Measurements from ENCODE around the gene GORASP2.
"Not testable (repeated sequence)": the region's sequence is repeated elsewhere in the genome, so short reads cannot be mapped to it uniquely, and the experiment has no call there.

Gene GORASP2

DNA sequence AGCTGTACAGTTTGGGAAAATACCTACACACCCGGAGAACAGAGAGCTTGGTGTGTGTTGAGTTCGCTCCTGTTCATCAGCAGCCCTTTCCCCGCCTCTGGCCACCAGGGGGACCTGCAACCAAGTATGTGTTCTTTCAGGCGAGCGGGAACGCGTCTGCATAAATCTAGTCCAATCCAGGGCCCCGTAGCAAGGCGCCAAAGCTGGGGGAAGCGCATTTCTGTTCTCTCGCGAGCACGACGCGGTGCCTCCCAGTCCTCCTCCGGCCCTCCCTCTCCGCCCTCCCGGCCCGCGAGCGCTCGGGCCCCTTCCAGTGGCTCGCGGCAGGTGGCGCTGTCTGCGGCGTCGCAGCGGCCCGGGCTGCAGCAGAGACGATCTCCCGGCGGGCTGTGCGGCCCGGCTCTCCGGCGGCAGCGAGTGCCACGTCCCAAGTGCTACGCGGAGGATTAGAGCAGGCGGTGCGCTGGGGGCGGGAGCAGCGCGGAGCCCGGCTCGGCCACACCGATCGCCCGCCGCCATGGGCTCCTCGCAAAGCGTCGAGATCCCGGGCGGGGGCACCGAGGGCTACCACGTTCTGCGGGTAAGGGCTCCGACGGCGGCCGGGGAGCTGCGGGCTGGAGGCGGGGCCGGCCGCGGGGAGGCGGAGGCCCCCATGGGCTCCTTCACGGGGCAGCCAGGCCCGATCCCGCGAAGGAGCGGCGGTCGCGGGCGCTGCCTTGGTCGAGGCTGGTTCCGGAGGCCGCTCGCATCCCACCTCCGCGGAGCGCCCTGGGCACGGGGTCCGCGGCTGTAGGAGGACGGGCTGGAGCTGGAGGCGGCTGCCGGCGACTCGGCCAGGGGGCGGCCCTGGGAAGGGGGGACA is at the start of gene GORASP2:
TSS of gene GORASP2 (plus strand) at position 430 of the 862 bp plus-strand sequence. CDS start at position 518, 88 bp downstream.
- peak; percentile 98 for DNase-seq

DNA sequence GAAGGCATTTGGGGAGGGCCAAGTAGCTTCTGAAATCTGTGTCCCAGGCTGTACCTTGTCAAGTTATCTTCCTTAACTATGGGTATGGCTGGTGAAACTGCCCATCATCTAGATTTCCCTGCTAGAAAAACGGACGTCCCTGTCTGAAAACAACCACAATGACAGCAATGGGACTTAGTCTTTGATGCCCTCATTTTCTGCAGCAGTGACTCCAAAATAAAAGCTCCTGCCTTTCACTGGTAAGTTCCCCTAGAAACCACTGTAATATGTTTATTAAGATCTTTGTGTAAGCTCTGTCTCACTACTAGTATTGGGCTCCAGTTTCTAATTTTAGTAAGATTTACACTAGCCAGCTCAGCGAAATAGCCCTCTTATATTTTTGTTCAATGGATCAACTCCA is 47.2 kb upstream of the GORASP2 start:
- DNase-seq: no peak

DNA sequence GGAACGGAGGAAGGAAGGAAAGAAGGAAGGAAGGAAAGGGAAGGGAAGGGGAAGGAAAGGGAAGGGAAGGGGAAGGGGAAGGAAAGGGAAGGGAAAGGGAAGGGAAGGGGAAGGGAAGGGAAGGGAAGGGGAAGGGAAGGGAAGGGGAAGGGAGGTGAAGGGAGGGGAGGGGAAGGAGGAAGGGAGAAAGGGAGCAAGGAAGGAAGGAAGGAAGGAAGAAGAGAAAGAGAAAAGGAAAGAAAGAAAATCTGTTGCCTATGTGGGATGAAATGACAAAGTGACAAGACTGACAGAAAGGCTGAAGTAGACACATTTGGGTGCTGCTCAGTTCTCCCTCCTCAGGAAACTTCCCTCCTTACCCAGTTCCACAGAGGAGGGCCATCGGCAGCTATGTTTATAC is 46.3 kb upstream of the GORASP2 start:
- no peak for DNase-seq

DNA sequence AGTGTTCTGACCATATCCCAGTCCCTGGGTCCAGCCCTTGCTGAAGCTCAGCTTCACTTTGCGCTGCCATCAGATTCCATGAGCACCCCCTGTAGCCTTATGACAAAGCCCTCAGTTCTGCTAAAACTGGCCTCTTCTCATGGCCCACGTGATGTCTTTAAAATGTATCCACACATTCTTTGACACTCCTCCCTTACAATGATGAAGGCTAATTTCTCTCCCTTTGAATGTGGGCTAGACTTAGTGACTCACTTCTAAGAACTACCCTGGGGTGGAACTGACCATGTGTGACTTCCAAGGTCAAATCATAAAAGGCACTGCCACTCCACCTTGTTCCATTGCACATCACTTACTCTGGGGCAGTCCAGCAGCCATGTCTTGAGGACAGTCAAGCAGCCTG is 45.4 kb upstream of the GORASP2 start:
- DNase-seq: no peak

DNA sequence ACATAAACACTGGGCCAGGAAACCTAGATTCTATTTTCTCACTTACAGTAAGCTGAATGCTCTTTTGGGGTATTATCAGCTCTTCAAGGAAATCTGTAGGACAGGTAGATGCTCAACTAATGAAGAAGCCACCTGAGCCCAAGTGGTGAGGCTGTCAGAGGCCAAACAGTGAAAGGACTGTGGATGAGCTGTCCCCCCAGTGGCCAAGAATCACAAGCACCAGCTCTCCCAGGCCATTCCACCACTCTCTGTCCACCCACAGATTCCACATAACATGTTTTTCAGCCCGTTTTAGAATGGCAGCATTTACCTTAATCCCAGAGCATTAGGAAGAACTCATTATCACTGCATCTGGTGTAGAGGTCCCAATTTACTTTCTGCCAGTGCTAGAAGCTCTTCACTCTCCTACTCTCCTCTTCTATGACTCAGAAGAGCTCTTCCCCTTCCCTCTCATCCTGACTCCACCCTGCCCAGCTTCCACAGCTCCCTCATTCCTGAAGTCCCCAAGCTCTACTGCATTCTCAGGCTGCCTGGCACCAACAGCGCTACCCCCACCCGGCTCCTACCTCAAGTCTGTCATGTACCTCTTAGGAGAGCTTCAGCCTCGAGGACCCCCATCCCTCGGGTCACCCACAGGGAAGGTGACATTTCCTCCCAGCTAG is 43.8 kb upstream of the GORASP2 start:
- no peak for DNase-seq

DNA sequence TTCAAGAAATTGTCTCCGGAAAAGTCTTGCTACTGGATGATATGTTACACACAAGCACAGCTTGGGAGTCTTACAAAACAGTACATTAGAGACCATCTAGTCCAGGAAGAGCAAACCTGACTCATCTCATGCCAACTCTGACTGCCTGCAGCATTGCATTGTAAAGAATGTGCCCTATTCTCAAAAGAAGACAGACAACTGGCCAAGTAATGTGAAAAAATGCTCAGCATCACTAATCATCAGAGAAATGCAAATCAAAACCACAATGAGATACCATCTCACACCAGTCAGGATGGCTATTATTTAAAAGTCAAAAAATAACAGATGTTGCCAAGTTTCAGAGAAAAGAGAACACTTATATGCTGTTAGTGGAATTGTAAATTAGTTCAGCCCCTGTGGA is 42.7 kb upstream of the GORASP2 start:
- DNase-seq: no peak

DNA sequence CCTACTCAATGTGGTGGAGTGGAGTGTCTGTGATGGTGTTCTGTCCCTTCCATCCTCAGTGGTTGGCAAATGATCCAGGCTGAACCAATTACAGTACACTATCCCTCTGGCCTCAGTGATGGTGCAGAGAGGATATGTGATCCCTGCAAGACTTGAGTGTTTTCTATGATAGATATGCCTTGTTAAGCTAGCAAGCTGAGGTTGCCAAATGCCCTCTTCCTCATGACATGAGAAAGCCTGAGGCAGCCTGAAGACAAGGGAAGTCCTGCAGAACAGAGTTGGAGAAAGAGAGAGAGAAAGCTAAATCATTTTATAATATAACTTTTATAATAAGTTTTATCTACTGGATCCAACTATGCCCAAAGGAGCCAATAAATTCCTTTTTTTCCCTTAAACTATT is 41.6 kb upstream of the GORASP2 start:
- no peak for DNase-seq

DNA sequence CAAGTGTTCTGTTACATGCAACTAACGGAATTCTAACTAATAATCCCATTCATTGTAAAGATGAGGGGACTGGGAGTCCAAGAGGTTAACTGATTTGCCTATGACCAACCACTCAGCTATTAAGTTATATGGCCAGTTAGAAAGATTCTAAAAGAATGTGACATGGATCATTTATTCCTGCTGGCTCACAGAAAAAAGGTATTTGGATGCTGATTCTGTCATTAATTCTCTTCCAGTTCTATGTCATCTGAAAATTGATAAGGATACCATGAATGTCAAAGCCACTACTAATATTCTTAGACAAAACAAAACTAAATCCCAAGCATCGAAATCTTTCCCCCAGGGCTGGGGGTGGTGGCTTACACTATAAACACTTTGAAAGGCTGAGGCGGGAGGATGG is 41.2 kb upstream of the GORASP2 start:
- no peak for DNase-seq

DNA sequence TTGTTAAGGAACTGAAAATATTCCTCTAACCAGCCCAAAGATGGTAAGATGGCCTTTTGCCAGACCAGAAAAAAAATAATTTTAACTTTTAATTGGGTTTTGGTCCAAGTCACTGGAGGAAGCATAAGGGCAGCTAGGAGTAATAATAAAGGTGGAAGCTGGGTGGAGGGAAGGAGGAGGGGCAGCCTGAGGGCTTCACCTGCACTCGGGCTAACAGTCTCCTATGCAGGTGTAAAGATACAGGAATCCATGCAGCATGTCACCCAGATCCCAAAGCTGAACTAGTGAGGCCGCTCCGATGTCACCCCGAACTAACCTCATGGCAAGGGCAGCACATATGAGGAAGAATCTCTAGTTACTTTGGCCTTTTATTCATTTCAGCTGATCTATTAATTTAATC is 37.2 kb upstream of the GORASP2 start:
- no peak for DNase-seq

DNA sequence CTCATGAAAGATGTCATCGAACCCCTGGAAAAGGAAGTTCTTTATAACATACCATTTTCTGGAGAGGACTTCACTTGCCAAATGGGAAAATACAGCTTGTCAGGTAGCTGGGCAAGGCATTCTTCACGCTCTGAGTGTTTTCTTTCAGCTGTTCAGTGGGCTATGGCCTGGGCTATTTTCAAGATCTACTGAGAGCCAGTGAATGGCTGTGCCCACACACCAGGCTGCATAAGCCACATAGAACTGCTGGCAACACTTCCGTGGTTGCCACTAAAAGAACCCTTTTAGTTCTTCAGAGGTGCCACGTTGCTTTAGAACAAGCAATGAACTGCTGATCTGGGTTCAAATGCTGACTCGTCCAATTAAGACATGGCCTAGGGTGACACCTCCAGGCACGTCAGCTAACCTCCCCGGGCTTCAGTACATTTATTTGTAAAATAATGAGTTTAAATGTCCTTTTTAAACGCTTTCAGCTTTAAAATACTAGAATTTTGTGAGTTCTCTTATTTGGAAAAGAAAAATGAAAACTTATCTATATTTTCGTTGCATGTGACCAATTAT is 36.6 kb upstream of the GORASP2 start:
- DNase-seq: no peak

DNA sequence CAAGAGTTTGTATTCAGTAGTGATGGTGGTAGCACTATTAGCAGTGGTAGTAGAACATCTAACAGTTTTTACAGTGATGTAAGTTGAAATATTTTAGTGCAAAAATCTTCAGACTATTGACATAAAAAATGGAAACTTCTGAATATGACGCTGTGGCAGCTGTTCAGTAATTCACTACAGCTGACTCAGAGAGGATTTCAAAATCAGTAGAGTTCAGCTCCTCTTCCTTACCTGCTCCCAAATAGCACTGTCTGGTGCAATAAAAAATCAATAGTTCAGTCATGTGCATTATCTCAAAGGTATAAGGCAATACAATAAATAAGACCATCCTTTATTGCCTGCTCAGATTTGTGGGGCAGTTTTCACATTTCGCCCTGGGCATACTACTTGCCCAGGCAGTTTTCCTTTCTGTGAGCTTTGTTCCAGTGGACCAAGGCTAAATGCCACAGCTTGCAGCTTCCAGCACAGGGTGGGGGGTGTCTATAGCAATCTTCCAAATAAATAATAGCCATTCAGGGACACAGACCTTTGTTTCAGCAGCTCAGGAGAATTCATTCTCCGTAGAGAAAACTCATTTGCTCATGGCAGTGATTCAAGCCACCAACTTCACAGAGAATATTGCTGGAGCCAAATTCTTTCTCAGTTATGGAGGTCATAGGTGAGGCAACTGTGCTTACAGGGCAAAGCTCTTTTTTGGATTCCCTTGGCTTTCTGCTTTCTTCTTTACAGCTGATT is 33.9 kb upstream of the GORASP2 start:
- no peak for DNase-seq

DNA sequence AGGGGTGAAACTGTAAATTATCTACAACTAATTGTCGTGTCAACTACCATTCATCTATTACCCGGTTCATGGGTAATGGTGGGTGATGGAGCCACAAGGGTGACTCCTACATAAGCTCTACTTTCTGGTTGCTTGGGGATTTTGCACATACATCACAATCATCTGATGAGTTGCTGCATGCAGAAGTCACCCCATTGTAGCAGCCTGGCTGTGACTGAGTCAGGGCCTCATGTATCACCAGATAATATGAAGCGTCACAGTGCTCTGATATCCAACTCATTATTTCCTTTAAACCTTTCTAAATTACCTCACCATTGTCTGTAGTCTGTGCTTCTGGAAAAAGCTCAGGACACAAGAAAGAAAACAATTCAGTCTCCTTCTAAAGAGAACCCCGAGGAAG is 32.4 kb upstream of the GORASP2 start:
- no peak for DNase-seq

DNA sequence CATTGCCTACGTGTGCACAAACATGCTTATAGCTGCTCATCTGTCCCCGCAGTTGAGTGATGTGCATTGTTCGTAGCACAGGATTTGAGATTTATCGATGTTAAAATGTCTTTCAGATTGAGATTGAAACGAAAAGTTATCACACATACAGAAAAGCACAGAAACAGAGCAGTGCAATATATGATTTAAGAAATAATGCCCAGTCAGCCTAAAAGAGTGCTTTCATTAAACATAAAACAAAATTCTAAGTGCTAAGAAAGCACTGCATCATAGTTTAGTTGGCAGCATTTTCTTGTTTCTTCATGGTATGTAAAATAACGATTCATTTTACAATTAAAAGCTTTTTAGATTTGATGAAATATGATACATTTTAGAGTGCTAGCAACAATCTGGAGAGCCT is 31.9 kb upstream of the GORASP2 start:
- no peak for DNase-seq

DNA sequence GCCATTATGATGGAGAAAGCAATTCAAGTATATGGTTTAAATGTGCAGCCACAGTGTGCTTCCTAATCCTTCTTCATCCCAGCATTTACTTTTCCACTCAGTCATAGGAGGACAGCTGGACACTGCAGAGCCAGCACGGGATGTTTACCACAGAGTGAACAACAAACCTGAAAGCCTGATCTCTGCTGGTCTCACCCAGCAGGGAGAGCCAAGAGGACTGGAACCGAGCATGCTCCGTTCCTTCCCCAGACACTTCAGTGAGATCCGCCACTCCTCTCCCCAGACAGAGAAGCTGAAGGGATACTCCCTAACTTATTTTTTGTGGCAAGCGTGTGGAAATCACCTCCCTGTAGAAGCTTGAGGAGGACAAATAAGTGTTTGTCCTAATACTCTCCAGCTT is 23.2 kb upstream of the GORASP2 start:
- DNase-seq: no peak

DNA sequence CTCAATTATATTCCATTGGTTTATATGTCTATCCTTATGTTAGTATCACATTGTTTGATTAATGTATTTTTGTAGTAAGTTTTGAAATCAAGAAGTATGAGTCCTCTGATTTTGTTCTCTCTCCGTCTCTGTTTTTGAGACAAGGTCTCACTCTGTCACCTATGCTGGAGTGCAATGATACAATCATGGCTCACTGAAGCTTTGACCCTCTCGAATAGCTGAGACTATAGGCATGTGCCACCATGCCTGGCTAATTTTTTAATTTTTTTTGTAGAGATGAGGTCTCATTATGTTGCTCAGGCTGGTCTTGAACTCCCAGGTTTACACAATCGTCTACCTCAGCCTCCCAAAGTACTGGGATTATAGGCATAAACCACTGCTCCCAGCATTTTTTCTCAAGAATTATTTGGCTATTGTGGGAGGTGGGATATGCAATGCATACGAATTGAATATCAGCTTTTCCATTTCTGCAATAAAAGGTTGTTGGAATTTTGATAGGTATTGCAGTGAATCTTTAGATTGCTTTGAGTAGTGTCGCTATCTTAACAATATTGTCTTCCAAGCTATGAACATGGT is 17.7 kb upstream of the GORASP2 start:
- no peak for DNase-seq

DNA sequence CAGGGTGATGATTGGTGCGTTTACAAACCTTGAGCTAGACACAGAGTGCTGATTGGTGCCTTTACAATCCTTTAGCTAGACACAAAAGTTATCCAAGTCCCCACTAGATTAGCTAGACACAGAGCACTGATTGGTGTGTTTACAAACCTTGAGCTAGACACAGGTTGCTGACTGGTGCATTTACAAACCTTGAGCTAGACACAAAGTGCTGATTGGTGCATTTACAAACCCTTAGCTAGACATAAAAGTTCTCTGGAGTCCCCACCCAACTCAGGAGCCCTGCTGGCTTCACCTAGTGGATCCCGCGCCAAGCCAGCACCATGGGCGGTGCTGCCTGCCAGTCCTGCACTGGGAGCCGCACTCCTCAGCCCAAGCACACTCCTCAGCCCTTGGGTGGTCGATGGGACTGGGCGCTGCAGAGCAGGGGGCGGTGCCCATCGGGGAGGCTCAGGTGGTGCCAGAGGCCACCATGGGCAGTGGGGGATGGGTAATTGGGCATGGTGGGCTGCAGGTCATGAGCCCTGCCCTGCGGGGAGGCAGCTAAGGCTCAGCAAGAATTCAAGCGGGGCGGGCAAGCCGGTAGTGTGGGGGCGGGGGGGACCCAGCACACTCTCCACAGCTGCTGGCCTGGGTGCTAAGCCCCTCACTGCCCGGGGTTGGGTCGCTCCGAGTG is 13.9 kb upstream of the GORASP2 start:
- DNase-seq: not testable (repeated sequence)

DNA sequence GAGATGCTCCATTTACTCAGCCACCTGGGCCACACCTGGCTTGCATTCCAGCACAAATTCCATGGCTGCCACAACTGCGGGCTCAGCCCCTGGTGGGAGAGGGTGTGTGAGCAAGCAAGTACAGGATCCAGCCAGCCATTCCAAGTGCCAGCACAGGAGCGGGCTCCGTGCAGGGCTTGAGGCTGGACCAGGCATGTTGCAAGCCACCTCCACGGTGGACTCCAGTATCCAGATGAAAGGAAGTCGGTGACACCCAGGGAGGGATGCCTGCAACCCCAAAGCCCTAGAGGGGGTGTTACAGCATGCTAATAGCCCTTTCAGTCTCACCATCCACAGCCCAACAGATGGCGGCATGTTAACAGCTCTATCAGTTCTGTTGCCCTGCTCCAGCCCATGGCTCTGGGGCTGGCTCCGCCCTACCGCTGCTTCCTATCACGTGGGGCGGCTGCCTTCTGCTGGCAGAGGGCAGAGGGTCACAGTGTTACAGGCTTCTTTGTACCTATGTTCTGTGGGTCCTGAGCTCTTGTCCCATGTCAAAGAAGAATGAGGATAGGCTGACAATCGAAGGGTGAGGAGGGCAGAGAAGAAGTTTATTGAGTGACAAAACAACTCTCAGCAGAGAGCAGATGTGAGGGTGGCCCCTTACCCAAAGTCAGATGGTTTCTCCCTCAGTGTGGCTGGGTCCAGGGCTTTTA is 11.7 kb upstream of the GORASP2 start:
- DNase-seq: no peak

DNA sequence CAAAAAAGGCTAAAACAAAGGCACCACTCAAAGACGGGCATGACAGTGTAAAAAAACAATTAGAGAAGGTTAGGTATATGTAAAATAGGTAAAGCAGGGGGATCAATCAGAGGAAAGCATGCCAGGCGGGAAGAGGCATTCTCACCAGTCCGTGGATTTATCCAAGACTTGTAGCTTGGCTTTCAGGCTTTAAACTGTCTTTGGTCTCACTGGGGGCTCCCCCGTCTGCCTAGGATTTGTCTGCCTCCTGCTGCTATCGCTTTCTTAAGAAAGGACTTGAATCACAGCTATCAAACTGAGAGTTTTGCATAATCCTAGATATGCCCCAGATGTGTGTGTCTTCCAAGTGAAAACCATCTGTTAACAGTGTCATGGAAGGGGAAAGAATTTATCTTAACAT is 11.1 kb upstream of the GORASP2 start:
- DNase-seq: no peak

DNA sequence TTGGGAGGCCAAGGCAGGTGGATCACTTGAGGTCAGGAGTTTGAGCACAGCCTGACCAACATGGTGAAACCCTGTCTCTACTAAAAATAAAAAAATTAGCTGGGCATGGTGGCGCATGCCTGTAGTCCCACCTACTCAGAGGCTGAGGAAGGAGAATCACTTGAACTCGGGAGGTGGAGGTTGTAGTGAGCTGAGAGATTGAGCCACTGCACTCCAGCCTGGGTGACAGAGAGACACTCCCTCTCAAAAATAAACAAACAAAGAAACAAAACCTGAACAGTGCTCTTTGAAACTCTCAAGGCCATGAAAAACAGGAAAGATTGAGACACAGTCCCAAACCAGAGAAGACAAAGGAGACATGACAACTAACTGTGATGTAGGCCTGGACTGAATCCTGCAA is 7.2 kb upstream of the GORASP2 start:
- DNase-seq: not testable (repeated sequence)

DNA sequence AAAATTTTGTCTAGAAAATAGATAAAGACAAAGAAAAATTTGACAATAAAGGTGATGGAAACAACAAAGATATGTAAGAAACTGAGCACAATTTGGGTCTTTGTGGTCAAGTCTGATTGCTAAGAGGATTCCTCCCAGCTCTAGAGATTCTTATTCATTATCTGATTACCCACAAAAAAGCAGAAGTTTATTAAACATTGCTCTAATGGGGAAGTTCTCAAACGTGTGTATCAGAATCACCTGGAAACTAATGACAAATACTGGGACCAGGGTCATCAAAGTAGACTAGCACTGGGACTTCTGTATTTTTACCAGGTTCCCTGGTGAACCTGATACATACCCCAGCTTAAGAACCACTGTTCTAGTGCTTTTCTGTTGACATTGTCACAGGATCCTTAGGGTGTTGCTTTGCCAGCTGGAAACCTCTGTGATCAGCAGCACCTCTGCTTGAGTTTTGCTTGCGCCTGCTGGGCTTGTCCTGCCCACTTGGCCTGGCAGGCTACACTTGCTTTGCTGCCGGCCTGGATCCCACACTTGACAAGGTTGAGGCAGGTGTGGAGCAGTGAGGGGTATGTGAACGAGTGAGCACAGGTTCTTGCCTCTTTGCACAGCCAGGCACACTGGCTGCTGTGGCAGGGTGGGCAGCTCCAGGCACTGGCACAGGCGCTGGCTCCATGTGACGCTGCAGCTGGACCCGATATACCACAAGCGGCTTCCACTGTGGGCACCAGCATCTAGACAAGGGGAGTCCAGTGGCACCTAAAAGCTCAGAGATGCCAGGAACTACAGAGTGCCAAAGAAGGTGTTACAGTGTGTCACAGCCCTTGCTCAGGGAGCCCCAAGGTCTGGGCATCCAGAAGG is 6.2 kb upstream of the GORASP2 start:
- DNase-seq: peak; percentile 4

DNA sequence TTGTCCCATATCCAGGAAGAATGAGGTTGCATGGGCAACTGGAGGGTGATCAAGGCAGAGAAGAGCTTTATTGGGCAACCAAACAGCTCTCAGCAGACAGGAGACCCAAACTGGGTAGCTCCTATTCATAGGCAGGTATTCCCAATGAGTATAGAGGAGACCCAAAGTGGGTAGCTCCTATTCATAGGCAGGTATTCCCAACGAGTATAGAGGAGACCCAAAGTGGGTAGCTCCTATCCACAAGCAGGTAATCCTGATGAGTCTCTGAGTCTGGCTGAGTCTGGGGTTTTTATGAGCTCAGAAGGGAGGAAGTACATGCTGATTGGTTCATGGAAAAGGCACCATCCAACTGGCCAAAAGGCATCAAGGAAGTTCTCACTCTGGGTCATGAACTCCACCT is 5.3 kb upstream of the GORASP2 start:
- no peak for DNase-seq

All from GF-D8 (cell line).